ENCODE measurements around the gene AKR7A3. TPM values are rescaled to one million over a fixed set of nuclear protein-coding genes. Genes with fewer than 3 reads are reported as not detected.

Gene AKR7A3
- polyA plus RNA-seq, 1 of the 3 experiments (the other 2 are of a cell fraction), result 0.38 TPM

DNA sequence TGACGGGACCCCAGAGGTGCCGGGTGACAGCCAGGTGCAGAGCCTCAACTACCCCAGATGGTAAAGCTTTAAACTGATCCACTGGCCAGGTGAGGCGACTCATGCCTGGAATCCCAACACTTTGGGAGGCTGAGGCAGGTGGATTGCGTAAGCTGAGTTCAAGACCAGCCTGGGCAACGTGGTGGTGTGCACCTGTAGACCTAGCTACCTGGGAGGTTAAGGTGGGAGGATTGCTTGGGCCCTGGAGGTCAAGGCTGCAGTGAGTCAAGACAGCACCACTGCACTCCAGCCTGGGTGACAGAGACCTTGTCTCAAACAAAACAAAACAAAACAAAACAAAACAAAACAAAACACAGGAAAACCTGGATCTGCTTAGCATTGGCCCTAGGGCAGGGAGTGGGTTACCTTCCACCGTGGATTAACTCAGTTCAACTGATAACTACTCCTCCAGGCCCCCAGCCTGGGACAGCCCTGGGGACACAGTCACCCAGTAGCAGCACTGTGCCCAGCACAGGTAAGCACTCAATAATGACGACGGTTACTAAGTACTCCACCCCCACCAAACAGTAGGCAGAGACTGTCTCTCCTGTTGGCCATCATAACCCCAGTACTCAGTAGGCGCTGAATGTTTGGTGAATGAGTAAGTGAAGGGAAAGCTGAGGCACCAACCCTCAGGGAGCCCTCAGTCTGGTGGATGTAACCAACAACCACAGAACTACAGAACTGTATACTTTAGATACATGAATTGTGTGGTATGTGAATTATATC is 45.2 kb upstream of the AKR7A3 start:
- H3K36me3 ChIP-seq (replicated peaks in 1 of 2; ENCODE audit: control insufficient read depth in 1 of 2, insufficient read depth in 2 of 2, low read length in 1 of 2), result peaks cover 0 to 3% of the 10 kb centered on the region in 2 experiments
- H3K9me3 ChIP-seq, result no peaks in the 10 kb centered on the region
- H3K27me3 ChIP-seq (ENCODE audit: insufficient read depth), result no peaks in the 10 kb centered on the region
- no peak overlapping the region for H3K4me3 ChIP-seq (ENCODE audit: low read depth in 2 of 2, low read length in 1 of 2)
- 93% methylated on average over 9 of the region's 9 CpGs for WGBS (ENCODE audit: low lambda C conversion rate)
- H4K20me1 ChIP-seq (ENCODE audit: insufficient read depth), result no peaks in the 10 kb centered on the region
- no peak overlapping the region for H2AFZ ChIP-seq (ENCODE audit: low read depth)
- TF ChIP-seq, protein P1, sequence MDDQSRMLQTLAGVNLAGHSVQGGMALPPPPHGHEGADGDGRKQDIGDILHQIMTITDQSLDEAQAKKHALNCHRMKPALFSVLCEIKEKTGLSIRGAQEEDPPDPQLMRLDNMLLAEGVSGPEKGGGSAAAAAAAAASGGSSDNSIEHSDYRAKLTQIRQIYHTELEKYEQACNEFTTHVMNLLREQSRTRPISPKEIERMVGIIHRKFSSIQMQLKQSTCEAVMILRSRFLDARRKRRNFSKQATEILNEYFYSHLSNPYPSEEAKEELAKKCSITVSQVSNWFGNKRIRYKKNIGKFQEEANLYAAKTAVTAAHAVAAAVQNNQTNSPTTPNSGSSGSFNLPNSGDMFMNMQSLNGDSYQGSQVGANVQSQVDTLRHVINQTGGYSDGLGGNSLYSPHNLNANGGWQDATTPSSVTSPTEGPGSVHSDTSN (IDR thresholded peaks at IDR 0.05), result no peak
- H3K27ac ChIP-seq (ENCODE audit: low read depth in 2 of 2, low read length in 1 of 2), result no peak overlapping the region
- H3F3A ChIP-seq (replicated peaks; ENCODE audit: insufficient read depth), result peaks cover 3% of the 10 kb centered on the region
- POLR2A ChIA-PET, result no interaction called here
- H3K4me1 ChIP-seq (ENCODE audit: control insufficient read depth in 1 of 2, insufficient read depth in 2 of 2, low read depth in 1 of 2, low read length in 1 of 2), result peaks cover 0 to 19% of the 10 kb centered on the region in 2 experiments; a peak in 2 of 4 replicates
- CTCF ChIA-PET, result interaction anchor here (0.6 to 2.5 kb wide), 4 partner anchors 11 to 326 kb away, joined by 3 to 8 read pairs (median 4); no protein-coding TSS in a partner anchor
- no peaks in the 10 kb centered on the region for H3K9me2 ChIP-seq
- no peak for DNase-seq
- no peak overlapping the region for H3K9ac ChIP-seq
- H3K79me2 ChIP-seq (ENCODE audit: insufficient read depth), result no peaks in the 10 kb centered on the region
- no peak overlapping the region for H3K4me2 ChIP-seq

DNA sequence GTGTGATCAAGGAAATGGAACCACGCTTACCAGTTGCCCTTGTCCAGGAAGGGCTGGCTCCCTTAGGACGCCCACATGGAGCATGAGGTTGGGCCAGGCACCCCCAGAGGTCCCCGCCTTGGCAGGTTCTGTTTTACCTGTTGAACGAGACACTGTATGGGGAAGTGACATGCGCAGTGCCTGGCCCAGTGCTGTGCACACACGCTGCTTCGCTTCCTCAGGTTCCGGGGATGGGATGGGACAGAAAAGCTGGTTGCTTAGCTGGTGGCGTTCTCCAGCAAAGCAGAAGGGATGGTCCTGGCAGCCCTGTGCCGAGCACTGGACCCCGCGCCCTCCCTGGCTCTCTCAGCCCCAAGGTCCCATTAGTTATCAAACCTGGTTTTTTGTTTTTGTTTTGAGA is 44.3 kb upstream of the AKR7A3 start:
- POLR2A ChIA-PET, result no interaction called here
- DNase-seq, result no peak
- H3K27me3 ChIP-seq (ENCODE audit: insufficient read depth), result no peaks in the 10 kb centered on the region
- H3K4me3 ChIP-seq (ENCODE audit: low read depth in 2 of 2, low read length in 1 of 2), result no peak overlapping the region
- no peak overlapping the region for H3K4me2 ChIP-seq
- H3K79me2 ChIP-seq (ENCODE audit: insufficient read depth), result no peaks in the 10 kb centered on the region
- TF ChIP-seq, protein P2, sequence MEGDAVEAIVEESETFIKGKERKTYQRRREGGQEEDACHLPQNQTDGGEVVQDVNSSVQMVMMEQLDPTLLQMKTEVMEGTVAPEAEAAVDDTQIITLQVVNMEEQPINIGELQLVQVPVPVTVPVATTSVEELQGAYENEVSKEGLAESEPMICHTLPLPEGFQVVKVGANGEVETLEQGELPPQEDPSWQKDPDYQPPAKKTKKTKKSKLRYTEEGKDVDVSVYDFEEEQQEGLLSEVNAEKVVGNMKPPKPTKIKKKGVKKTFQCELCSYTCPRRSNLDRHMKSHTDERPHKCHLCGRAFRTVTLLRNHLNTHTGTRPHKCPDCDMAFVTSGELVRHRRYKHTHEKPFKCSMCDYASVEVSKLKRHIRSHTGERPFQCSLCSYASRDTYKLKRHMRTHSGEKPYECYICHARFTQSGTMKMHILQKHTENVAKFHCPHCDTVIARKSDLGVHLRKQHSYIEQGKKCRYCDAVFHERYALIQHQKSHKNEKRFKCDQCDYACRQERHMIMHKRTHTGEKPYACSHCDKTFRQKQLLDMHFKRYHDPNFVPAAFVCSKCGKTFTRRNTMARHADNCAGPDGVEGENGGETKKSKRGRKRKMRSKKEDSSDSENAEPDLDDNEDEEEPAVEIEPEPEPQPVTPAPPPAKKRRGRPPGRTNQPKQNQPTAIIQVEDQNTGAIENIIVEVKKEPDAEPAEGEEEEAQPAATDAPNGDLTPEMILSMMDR (IDR thresholded peaks at IDR 0.05), result no peak
- no peak for TF ChIP-seq TCF12 (IDR thresholded peaks at IDR 0.05)
- no peak for TF ChIP-seq RFX5 (IDR thresholded peaks at IDR 0.05; ENCODE audit: low read length)
- no peak for TF ChIP-seq EZH2phosphoT487 (IDR thresholded peaks at IDR 0.05; ENCODE audit: borderline replicate concordance, low read depth)
- no peak for TF ChIP-seq FOSL2 (IDR thresholded peaks at IDR 0.05; ENCODE audit: borderline replicate concordance, low read depth)
- TF ChIP-seq MXI1 (IDR thresholded peaks at IDR 0.05; ENCODE audit: low read depth, low read length), result no peak
- TF ChIP-seq, protein P3, sequence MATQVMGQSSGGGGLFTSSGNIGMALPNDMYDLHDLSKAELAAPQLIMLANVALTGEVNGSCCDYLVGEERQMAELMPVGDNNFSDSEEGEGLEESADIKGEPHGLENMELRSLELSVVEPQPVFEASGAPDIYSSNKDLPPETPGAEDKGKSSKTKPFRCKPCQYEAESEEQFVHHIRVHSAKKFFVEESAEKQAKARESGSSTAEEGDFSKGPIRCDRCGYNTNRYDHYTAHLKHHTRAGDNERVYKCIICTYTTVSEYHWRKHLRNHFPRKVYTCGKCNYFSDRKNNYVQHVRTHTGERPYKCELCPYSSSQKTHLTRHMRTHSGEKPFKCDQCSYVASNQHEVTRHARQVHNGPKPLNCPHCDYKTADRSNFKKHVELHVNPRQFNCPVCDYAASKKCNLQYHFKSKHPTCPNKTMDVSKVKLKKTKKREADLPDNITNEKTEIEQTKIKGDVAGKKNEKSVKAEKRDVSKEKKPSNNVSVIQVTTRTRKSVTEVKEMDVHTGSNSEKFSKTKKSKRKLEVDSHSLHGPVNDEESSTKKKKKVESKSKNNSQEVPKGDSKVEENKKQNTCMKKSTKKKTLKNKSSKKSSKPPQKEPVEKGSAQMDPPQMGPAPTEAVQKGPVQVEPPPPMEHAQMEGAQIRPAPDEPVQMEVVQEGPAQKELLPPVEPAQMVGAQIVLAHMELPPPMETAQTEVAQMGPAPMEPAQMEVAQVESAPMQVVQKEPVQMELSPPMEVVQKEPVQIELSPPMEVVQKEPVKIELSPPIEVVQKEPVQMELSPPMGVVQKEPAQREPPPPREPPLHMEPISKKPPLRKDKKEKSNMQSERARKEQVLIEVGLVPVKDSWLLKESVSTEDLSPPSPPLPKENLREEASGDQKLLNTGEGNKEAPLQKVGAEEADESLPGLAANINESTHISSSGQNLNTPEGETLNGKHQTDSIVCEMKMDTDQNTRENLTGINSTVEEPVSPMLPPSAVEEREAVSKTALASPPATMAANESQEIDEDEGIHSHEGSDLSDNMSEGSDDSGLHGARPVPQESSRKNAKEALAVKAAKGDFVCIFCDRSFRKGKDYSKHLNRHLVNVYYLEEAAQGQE (IDR thresholded peaks at IDR 0.05; ENCODE audit: low read depth, low read length), result no peak
- no peak for TF ChIP-seq GABPA (IDR thresholded peaks at IDR 0.05; ENCODE audit: low read depth)
- no peak for TF ChIP-seq EP300 (IDR thresholded peaks at IDR 0.05; ENCODE audit: borderline replicate concordance in 1 of 2, low read depth in 1 of 2, low read length in 1 of 2)
- TF ChIP-seq, protein P4, sequence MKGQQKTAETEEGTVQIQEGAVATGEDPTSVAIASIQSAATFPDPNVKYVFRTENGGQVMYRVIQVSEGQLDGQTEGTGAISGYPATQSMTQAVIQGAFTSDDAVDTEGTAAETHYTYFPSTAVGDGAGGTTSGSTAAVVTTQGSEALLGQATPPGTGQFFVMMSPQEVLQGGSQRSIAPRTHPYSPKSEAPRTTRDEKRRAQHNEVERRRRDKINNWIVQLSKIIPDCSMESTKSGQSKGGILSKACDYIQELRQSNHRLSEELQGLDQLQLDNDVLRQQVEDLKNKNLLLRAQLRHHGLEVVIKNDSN (IDR thresholded peaks at IDR 0.05; ENCODE audit: borderline replicate concordance, low read depth), result no peak
- TF ChIP-seq SIN3A (IDR thresholded peaks at IDR 0.05; ENCODE audit: borderline replicate concordance, low read depth, low read length), result no peak
- H3K9me3 ChIP-seq, result no peaks in the 10 kb centered on the region
- no peak overlapping the region for H2AFZ ChIP-seq (ENCODE audit: low read depth)
- CTCF ChIA-PET, result interaction anchor here (0.7 to 2.5 kb wide), 4 partner anchors 11 to 327 kb away, joined by 3 to 8 read pairs (median 4); no protein-coding TSS in a partner anchor
- no peaks in the 10 kb centered on the region for H4K20me1 ChIP-seq (ENCODE audit: insufficient read depth)
- peaks cover 3% of the 10 kb centered on the region for H3F3A ChIP-seq (replicated peaks; ENCODE audit: insufficient read depth)
- no peak overlapping the region for H3K27ac ChIP-seq (ENCODE audit: low read depth in 2 of 2, low read length in 1 of 2)
- peaks cover 0 to 10% of the 10 kb centered on the region in 2 experiments; a peak in 1 of 4 replicates for H3K4me1 ChIP-seq (ENCODE audit: control insufficient read depth in 1 of 2, insufficient read depth in 2 of 2, low read depth in 1 of 2, low read length in 1 of 2)
- no peaks in the 10 kb centered on the region for H3K36me3 ChIP-seq (replicated peaks in 1 of 2; ENCODE audit: control insufficient read depth in 1 of 2, insufficient read depth in 2 of 2, low read length in 1 of 2)
- no peak overlapping the region for H3K9ac ChIP-seq
- WGBS (ENCODE audit: low lambda C conversion rate), result 97% methylated on average over 9 of the region's 12 CpGs
- no peaks in the 10 kb centered on the region for H3K9me2 ChIP-seq
